Posterior vena cava (tissue), 2 donors: Measurements from ENCODE around the gene TMIGD2. TPM values are rescaled to one million over a fixed set of nuclear protein-coding genes. Genes with fewer than 3 reads are reported as not detected.
"Not testable (repeated sequence)": the region's sequence is repeated elsewhere in the genome, so short reads cannot be mapped to it uniquely, and the experiment has no call there.

Experiments
- DNase-seq: peaks from one replicate; pipeline ENCODE4 v3.0.0-alpha.2; 2020; ENCODE audit warnings: low spot score
- intact Hi-C, 2 donors: fragments of 100-400 bp; cut with DNase I; formaldehyde crosslinking; loops; one replicate each; pipeline versions ENCODE4 v1.14.1 to v1.14.2; 2022 to 2023
- long read RNA-seq, 2 donors: library from polyadenylated mRNA; unstranded; transcript quantifications; one replicate each; pipeline ENCODE4 v2.0.0, GENCODE V29; 2020 to 2021
- total RNA-seq, 2 donors: library from RNA; stranded (reverse); fragmentation: NEBNext Ultra II Directional; extraction: Animal tissue kit (Norgen Biotek cat#: 25700); gene quantifications; one replicate each; pipeline ENCODE4 v1.2.1, GENCODE V29; 2021
- donor health status: DM: yes; HTN: yes; CAD: no.
- donor health status: DM: yes; HTN: yes; CAD: no.

TMIGD2 gene
- under 1 TPM in 1 of 2 donors, not detected in 1; 0.38 TPM for total RNA-seq
- long read RNA-seq, donor 1, partial matches to known transcripts = 0 of 1 reads
- long read RNA-seq, donor 1, other reads (novel, unspliced or antisense) = 0 of 1 reads
- long read RNA-seq, donor 2, partial matches to known transcripts = 0 of 1 reads
- long read RNA-seq, donor 2, other reads (novel, unspliced or antisense) = 0 of 1 reads

GRCh38 chr19:4302243-4302640, at the start of gene TMIGD2:
Gene TMIGD2, minus strand, starts transcription at chr19:4302389. Its CDS starts 4 bp downstream, at chr19:4302385.
- no peak for DNase-seq
- intact Hi-C loops = no loop called here

- intact Hi-C loops = no loop called here
- DNase-seq = no peak
These were observed 48.5 kb upstream of the TMIGD2 start for GRCh38 chr19:4350726-4351125.

- intact Hi-C loops = no loop called here
- DNase-seq = no peak
These were observed 47.9 kb upstream of the TMIGD2 start for GRCh38 chr19:4350111-4350510.

- DNase-seq, intact Hi-C loops: not testable (repeated sequence)
These were observed 47.0 kb upstream of the TMIGD2 start for GRCh38 chr19:4349225-4349624.

GRCh38 chr19:4347521-4347920, 45.3 kb upstream of the TMIGD2 start:
- DNase-seq = no peak

GRCh38 chr19:4346020-4346383, 43.8 kb upstream of the TMIGD2 start:
- no peak for DNase-seq
- intact Hi-C loops = no loop called here

More at GRCh38 chr19:4347521-4347920, 45.3 kb upstream of the TMIGD2 start:
- intact Hi-C loops = no loop called here

GRCh38 chr19:4345342-4346019, 43.3 kb upstream of the TMIGD2 start:
- no peak for DNase-seq

GRCh38 chr19:4343370-4344307, 41.5 kb upstream of the TMIGD2 start, which contains the start of gene MPND:
Gene MPND, plus strand, starts transcription at chr19:4343562. Its CDS starts 32 bp downstream, at chr19:4343594.
- intact Hi-C loops = loop anchor here in 1 of 2 donors (2.0 to 5.0 kb wide), 2 partner anchors 29 to 59 kb away; partner anchors contain the start of genes CHAF1A and SH3GL1

More at GRCh38 chr19:4345342-4346019, 43.3 kb upstream of the TMIGD2 start:
- intact Hi-C loops = loop anchor here in 1 of 2 donors (2.0 kb wide), 1 partner anchor 27 kb away; no protein-coding TSS in a partner anchor

GRCh38 chr19:4342615-4343369, 40.6 kb upstream of the TMIGD2 start:
- intact Hi-C loops = loop anchor here in 1 of 2 donors (5.0 kb wide), 1 partner anchor 60 kb away; the partner anchor contains the start of genes CHAF1A and SH3GL1
- DNase-seq = peak; percentile 98

More at GRCh38 chr19:4343370-4344307, 41.5 kb upstream of the TMIGD2 start, which contains the start of gene MPND:
- DNase-seq = peak; percentile 97

GRCh38 chr19:4342314-4342614, 40.1 kb upstream of the TMIGD2 start:
- DNase-seq = no peak
- intact Hi-C loops = loop anchor here in 1 of 2 donors (5.0 kb wide), 1 partner anchor 60 kb away; the partner anchor contains the start of genes CHAF1A and SH3GL1

- DNase-seq = no peak
- intact Hi-C loops = no loop called here
These were observed 36.5 kb upstream of the TMIGD2 start, which contains the start of gene STAP2 for GRCh38 chr19:4338441-4339355. Gene STAP2, minus strand, starts transcription at chr19:4338827. Its CDS starts 74 bp downstream, at chr19:4338753.

GRCh38 chr19:4337906-4338440, 35.8 kb upstream of the TMIGD2 start:
- no peak for DNase-seq
- intact Hi-C loops = no loop called here

GRCh38 chr19:4334929-4335570, 32.9 kb upstream of the TMIGD2 start:
- intact Hi-C loops = loop anchor here in 1 of 2 donors (1.0 kb wide), 1 partner anchor 52 kb away; no protein-coding TSS in a partner anchor
- no peak for DNase-seq

GRCh38 chr19:4329858-4330257, 27.7 kb upstream of the TMIGD2 start:
- DNase-seq = no peak

GRCh38 chr19:4328991-4329681, 26.9 kb upstream of the TMIGD2 start:
- DNase-seq, intact Hi-C loops: not testable (repeated sequence)

More at GRCh38 chr19:4329858-4330257, 27.7 kb upstream of the TMIGD2 start:
- intact Hi-C loops = no loop called here
